SK-N-SH (cell line): ENCODE results near the gene PODN. TPM values are rescaled to one million over a fixed set of nuclear protein-coding genes. Genes with fewer than 3 reads are reported as not detected.

Source experiments
- CTCF ChIA-PET: fragments of 300-600, 350-600 bp; formaldehyde crosslinking; extraction: SDS; loops from one replicate; lab custom pipeline; 2021; lab: Yijun Ruan, JAX
- POLR2A ChIA-PET: fragments of 350-600 bp; sonication (Branson Sonifier 250); formaldehyde crosslinking; extraction: SDS; loops from one replicate; lab custom pipeline; 2020; ENCODE audit warnings: antibody characterized with exemption, inconsistent platforms; lab: Yijun Ruan, JAX
- DNase-seq: peaks from one replicate; pipeline ENCODE4 v3.0.0; 2012
- H2AFZ ChIP-seq: fragments of 200-600 bp; sonication (generic); 2 replicates; pipeline ENCODE4 v1.8.1; 2016; ENCODE audit warnings: antibody characterized with exemption, mild to moderate bottlenecking, low read depth
- H3F3A ChIP-seq: fragments of 200-600 bp; sonication (generic); replicated peaks from 2 replicates; pipeline ENCODE3; 2016; ENCODE audit warnings: antibody characterized with exemption, mild to moderate bottlenecking; ENCODE audit not compliant: insufficient read depth
- H3K27ac ChIP-seq, 2 experiments: fragments of 200-500 bp in 1 of 2; fragments of 200-600 bp in 1 of 2; sonication (Bioruptor generic) in 1 of 2; sonication (generic), shearing (Covaris generic) in 1 of 2; 2 replicates each; pipeline versions ENCODE4 v1.5.1 to v1.6.1; 2014 to 2016; ENCODE audit warnings: low read depth in 2 of 2, inconsistent platforms in 1 of 2, low read length in 1 of 2, mild to moderate bottlenecking in 1 of 2, mixed read lengths in 1 of 2
- H3K27me3 ChIP-seq: fragments of 200-600 bp; sonication (generic), shearing (Covaris generic); 2 replicates; pipeline ENCODE4 v1.6.1; 2016; ENCODE audit warnings: mixed run types; ENCODE audit not compliant: insufficient read depth
- H3K36me3 ChIP-seq, 2 experiments: fragments of 200-500 bp in 1 of 2; fragments of 200-600 bp in 1 of 2; sonication (Bioruptor generic) in 1 of 2; sonication (generic) in 1 of 2; replicated peaks in 1 of 2; 2 replicates each; pipeline versions ENCODE3 to v1.5.1; 2014 to 2016; ENCODE audit warnings: low read length in 1 of 2, mild to moderate bottlenecking in 1 of 2; ENCODE audit not compliant: insufficient read depth in 2 of 2, control insufficient read depth in 1 of 2
- H3K4me1 ChIP-seq, 2 experiments: fragments of 200-500 bp in 1 of 2; fragments of 200-600 bp in 1 of 2; sonication (Bioruptor generic) in 1 of 2; sonication (generic), shearing (Covaris generic) in 1 of 2; 2 replicates each; pipeline versions ENCODE4 v1.5.1 to v1.6.1; 2014 to 2016; ENCODE audit warnings: low read depth in 1 of 2, low read length in 1 of 2, mixed run types in 1 of 2; ENCODE audit not compliant: insufficient read depth in 2 of 2, control insufficient read depth in 1 of 2
- H3K4me2 ChIP-seq: fragments of 200-600 bp; sonication (generic), shearing (Covaris generic); 2 replicates; pipeline ENCODE4 v1.6.1; 2017; ENCODE audit warnings: mixed run types
- H3K4me3 ChIP-seq, 2 experiments: fragments of 200-500 bp in 1 of 2; fragments of 200-600 bp in 1 of 2; sonication (Bioruptor generic) in 1 of 2; sonication (generic), shearing (Covaris generic) in 1 of 2; 2 replicates each; pipeline versions ENCODE4 v1.5.1 to v1.8.1; 2014 to 2016; ENCODE audit warnings: low read depth in 2 of 2, inconsistent platforms in 1 of 2, low read length in 1 of 2, mild to moderate bottlenecking in 1 of 2, mixed read lengths in 1 of 2, moderate library complexity in 1 of 2
- H3K79me2 ChIP-seq: fragments of 200-600 bp; sonication (generic); 2 replicates; pipeline ENCODE4 v1.8.1; 2017; ENCODE audit warnings: mild to moderate bottlenecking; ENCODE audit not compliant: insufficient read depth
- H3K9ac ChIP-seq: fragments of 200-600 bp; sonication (generic); 2 replicates; pipeline ENCODE4 v1.6.1; 2017; ENCODE audit warnings: mixed run types
- H3K9me2 ChIP-seq: fragments of 200-600 bp; sonication (generic); 2 replicates; pipeline ENCODE4 v1.6.1; 2017; ENCODE audit warnings: mixed run types
- H3K9me3 ChIP-seq: fragments of 200-600 bp; sonication (generic); 2 replicates; pipeline ENCODE4 v1.6.1; 2017; ENCODE audit warnings: mixed run types, mild to moderate bottlenecking, moderate library complexity
- H4K20me1 ChIP-seq: fragments of 200-600 bp; sonication (generic); 2 replicates; pipeline ENCODE4 v1.6.1; 2017; ENCODE audit warnings: mild to moderate bottlenecking, mixed run types; ENCODE audit not compliant: insufficient read depth
- EZH2phosphoT487 ChIP-seq: fragments of 200-600 bp; sonication (generic); IDR thresholded peaks from 2 replicates; pipeline ENCODE4 v1.6.1; 2017; ENCODE audit warnings: low read depth, mixed run types, mild to moderate bottlenecking, antibody characterized with exemption, moderate library complexity, borderline replicate concordance
- FOXJ3 ChIP-seq: sonication (generic); formaldehyde crosslinking; IDR thresholded peaks from 2 replicates; pipeline ENCODE4 v1.5.1; 2020; ENCODE audit warnings: mild to moderate bottlenecking, missing genetic modification reagents
- FOXM1 ChIP-seq: IDR thresholded peaks from 2 replicates; pipeline ENCODE4 v1.4.0; 2012; ENCODE audit warnings: low read depth, mild to moderate bottlenecking
- GATA2 ChIP-seq: sonication (generic); formaldehyde crosslinking; IDR thresholded peaks from 2 replicates; pipeline ENCODE4 v1.5.0; 2020; ENCODE audit warnings: mild to moderate bottlenecking, missing genetic modification reagents
- MEF2A ChIP-seq: IDR thresholded peaks from 2 replicates; pipeline ENCODE4 v1.4.0; 2012; ENCODE audit warnings: low read depth, borderline replicate concordance
- MXI1 ChIP-seq: IDR thresholded peaks from 2 replicates; pipeline ENCODE4 v1.6.1; 2012; ENCODE audit warnings: mild to moderate bottlenecking, low read depth, low read length, improper control_type of control experiment
- NFIC ChIP-seq: IDR thresholded peaks from 2 replicates; pipeline ENCODE4 v1.4.0; 2012; ENCODE audit warnings: borderline replicate concordance
- RCOR1 ChIP-seq: fragments of 150-350 bp; IDR thresholded peaks from 2 replicates; pipeline ENCODE4 v1.6.1; 2017; ENCODE audit warnings: antibody characterized with exemption, low read length
- RFX5 ChIP-seq: IDR thresholded peaks from 2 replicates; pipeline ENCODE4 v1.6.1; 2012; ENCODE audit warnings: mild to moderate bottlenecking, improper control_type of control experiment, low read length
- SIN3A ChIP-seq: IDR thresholded peaks from 2 replicates; pipeline ENCODE4 v1.6.1; 2012; ENCODE audit warnings: low read depth, mild to moderate bottlenecking, low read length, moderate library complexity, borderline replicate concordance
- SMC3 ChIP-seq: IDR thresholded peaks from 2 replicates; pipeline ENCODE4 v1.6.1; 2012; ENCODE audit warnings: low read depth, low read length, improper control_type of control experiment
- TAF1 ChIP-seq: IDR thresholded peaks from 2 replicates; pipeline ENCODE4 v1.6.1; 2012; ENCODE audit warnings: low read depth, mild to moderate bottlenecking, low read length, moderate library complexity, borderline replicate concordance
- TCF12 ChIP-seq: IDR thresholded peaks from 2 replicates; pipeline ENCODE4 v1.4.0; 2012
- TEAD4 ChIP-seq: IDR thresholded peaks from 2 replicates; pipeline ENCODE4 v1.4.0; 2012; ENCODE audit warnings: mild to moderate bottlenecking, borderline replicate concordance; ENCODE audit not compliant: insufficient read depth
- YY1 ChIP-seq: IDR thresholded peaks from 2 replicates; pipeline ENCODE4 v1.4.0; 2012; ENCODE audit warnings: low read depth, mild to moderate bottlenecking
- WGBS: methylation state at CpG from one replicate; pipeline ENCODE4 v1.1.6; 2017; ENCODE audit warnings: low lambda C conversion rate; 5-methylcytosine and 5-hydroxymethylcytosine counted together
- polyA plus RNA-seq, 3 experiments: library from polyadenylated mRNA; depleted of rRNA; stranded (reverse); fragments of >200 nt; gene quantifications; 2 replicates each; pipeline ENCODE4 v1.2.3, GENCODE V29; 2012
- TF ChIP-seq, protein P1 (sequence below): IDR thresholded peaks from 2 replicates; pipeline ENCODE4 v1.6.1; 2012; ENCODE audit warnings: mild to moderate bottlenecking, low read depth, low read length, moderate library complexity

The PODN gene
- polyA plus RNA-seq, 1 of the 3 experiments (the other 2 are of a cell fraction): 2.0 TPM

DNA sequence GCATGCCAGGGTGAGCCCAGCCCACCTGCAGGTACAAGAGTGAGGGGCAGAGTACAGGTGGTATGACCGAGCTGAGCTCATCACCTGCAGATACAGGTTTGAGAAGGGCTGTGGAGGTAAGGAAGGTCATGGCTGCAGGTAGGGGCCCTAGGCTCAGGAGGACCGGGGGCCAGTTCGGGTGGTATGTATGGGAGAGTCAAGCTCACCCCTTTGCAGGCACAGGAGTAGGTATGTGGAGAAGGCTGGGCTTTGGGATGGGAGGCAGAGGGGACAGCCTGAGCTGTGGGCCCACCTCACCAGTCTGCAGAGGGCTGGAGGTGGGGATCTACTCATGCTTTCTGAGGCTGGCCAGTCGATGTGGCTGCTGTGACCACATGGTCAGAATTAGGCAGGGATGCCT is 17.2 kb downstream of the PODN start:
- no peaks in the 10 kb centered on the region for H3K9me3 ChIP-seq
- no peak for DNase-seq
- H3K36me3 ChIP-seq: no peaks in the 10 kb centered on the region
- ChIA-PET POLR2A (no interaction called here), CTCF (interaction anchor here (2.7 kb wide), 1 partner anchor 17 kb away, joined by 7 read pairs; the partner anchor contains the start of gene PODN)
- no peak overlapping the region for H3K27ac ChIP-seq
- no peaks in the 10 kb centered on the region for H3F3A ChIP-seq
- H3K79me2 ChIP-seq: no peaks in the 10 kb centered on the region
- H3K4me3 ChIP-seq: no peak overlapping the region
- no peaks in the 10 kb centered on the region; a peak in 1 of 4 replicates for H3K4me1 ChIP-seq
- no peak overlapping the region for H2AFZ ChIP-seq
- WGBS: 76% methylated on average over 4 of the region's 4 CpGs
- no peak overlapping the region for H3K4me2 ChIP-seq
- H4K20me1 ChIP-seq: no peaks in the 10 kb centered on the region
- no peaks in the 10 kb centered on the region for H3K27me3 ChIP-seq
- TF ChIP-seq MXI1: no peak
- TF ChIP-seq TCF12: no peak
- TF ChIP-seq SMC3: no peak
- TF ChIP-seq RFX5: no peak
- TF ChIP-seq FOXJ3: no peak
- TF ChIP-seq MEF2A: no peak
- no peak for TF ChIP-seq RCOR1
- TF ChIP-seq, protein P1, sequence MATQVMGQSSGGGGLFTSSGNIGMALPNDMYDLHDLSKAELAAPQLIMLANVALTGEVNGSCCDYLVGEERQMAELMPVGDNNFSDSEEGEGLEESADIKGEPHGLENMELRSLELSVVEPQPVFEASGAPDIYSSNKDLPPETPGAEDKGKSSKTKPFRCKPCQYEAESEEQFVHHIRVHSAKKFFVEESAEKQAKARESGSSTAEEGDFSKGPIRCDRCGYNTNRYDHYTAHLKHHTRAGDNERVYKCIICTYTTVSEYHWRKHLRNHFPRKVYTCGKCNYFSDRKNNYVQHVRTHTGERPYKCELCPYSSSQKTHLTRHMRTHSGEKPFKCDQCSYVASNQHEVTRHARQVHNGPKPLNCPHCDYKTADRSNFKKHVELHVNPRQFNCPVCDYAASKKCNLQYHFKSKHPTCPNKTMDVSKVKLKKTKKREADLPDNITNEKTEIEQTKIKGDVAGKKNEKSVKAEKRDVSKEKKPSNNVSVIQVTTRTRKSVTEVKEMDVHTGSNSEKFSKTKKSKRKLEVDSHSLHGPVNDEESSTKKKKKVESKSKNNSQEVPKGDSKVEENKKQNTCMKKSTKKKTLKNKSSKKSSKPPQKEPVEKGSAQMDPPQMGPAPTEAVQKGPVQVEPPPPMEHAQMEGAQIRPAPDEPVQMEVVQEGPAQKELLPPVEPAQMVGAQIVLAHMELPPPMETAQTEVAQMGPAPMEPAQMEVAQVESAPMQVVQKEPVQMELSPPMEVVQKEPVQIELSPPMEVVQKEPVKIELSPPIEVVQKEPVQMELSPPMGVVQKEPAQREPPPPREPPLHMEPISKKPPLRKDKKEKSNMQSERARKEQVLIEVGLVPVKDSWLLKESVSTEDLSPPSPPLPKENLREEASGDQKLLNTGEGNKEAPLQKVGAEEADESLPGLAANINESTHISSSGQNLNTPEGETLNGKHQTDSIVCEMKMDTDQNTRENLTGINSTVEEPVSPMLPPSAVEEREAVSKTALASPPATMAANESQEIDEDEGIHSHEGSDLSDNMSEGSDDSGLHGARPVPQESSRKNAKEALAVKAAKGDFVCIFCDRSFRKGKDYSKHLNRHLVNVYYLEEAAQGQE: no peak
- no peak for TF ChIP-seq FOXM1
- TF ChIP-seq, all 33 proteins: peak for 0
- Histone ChIP-seq H3K9ac (no peak overlapping the region), H3K9me2 (no peaks in the 10 kb centered on the region)

DNA sequence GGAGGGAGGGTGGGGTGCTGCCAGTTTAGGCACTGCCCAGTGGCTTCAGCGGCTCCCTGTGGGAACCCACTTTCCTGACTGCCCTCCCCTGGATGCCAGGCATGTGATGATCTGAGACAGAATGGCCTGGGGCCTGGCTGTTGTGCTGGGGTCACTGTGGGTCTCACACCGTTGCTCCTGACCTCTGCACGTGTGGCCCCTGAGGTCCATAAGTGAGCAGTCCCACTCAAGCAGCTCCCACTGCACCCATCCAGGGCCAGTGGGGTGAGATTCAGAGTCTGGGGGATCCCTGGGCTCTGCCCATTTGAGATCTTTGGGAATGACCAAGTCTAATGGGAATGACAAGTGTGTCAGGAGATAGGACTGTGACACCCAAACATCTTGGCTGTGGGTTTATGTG is 18.0 kb downstream of the PODN start:
- no peaks in the 10 kb centered on the region for H3K9me3 ChIP-seq
- H4K20me1 ChIP-seq: no peaks in the 10 kb centered on the region
- no peak overlapping the region for H3K4me3 ChIP-seq
- H3F3A ChIP-seq: no peaks in the 10 kb centered on the region
- H3K27ac ChIP-seq: no peak overlapping the region
- WGBS: 55% methylated on average over 2 of the region's 3 CpGs
- H3K9ac ChIP-seq: no peak overlapping the region
- no peaks in the 10 kb centered on the region for H3K79me2 ChIP-seq
- H3K4me2 ChIP-seq: no peak overlapping the region
- no peaks in the 10 kb centered on the region for H3K36me3 ChIP-seq
- no peak for DNase-seq
- no peak overlapping the region for H2AFZ ChIP-seq
- H3K4me1 ChIP-seq: peaks cover 0 to 6% of the 10 kb centered on the region in 2 experiments; a peak in 1 of 4 replicates
- no peak for TF ChIP-seq RCOR1
- TF ChIP-seq, protein P1: no peak
- TF ChIP-seq RFX5: no peak
- TF ChIP-seq EZH2phosphoT487: no peak
- TF ChIP-seq TCF12: no peak
- no peak for TF ChIP-seq SMC3
- no peak for TF ChIP-seq YY1
- TF ChIP-seq TAF1: no peak
- TF ChIP-seq SIN3A: no peak
- TF ChIP-seq TEAD4: no peak
- TF ChIP-seq GATA2 (CRISPR knock-in tag): no peak
- TF ChIP-seq NFIC: no peak
- no peaks in the 10 kb centered on the region for H3K27me3 ChIP-seq
- H3K9me2 ChIP-seq: no peaks in the 10 kb centered on the region
- ChIA-PET CTCF (no interaction called here), POLR2A (no interaction called here)
